IMR-90 (cell line): ENCODE results near the gene AGPAT3. TPM values are rescaled to one million over a fixed set of nuclear protein-coding genes. Genes with fewer than 3 reads are reported as not detected.
"Not testable (repeated sequence)": the region's sequence is repeated elsewhere in the genome, so short reads cannot be mapped to it uniquely, and the experiment has no call there.

Experiments used
- ATAC-seq: fragments of 200-7000 bp; cut with Tn5 transposase; 2 replicates; pipeline ENCODE4 v1.9.1; 2020; ENCODE audit warnings: low read depth, mild to moderate bottlenecking, moderate library complexity
- BruUV-seq: library from RNA; stranded (reverse); fragments of 400-500 nt; replicated peaks from 2 replicates; lab custom pipeline; 2021; lab: Mats Ljungman, UMichigan
- CTCF ChIA-PET: fragments of 300-600 bp; formaldehyde crosslinking; extraction: SDS; loops from one replicate; lab custom pipeline; 2021; ENCODE audit warnings: antibody characterized with exemption; lab: Yijun Ruan, JAX
- POLR2A ChIA-PET: fragments of 300-600 bp; sonication (Branson Sonifier 250); formaldehyde crosslinking; loops from one replicate; lab custom pipeline; 2022; ENCODE audit warnings: antibody characterized with exemption; ENCODE audit not compliant: unreplicated experiment; lab: Charles Lee
- DNase-seq: peaks from one replicate; pipeline ENCODE4 v3.0.0; 2013
- H2AFZ ChIP-seq: replicated peaks from 2 replicates; pipeline ENCODE3; 2013; ENCODE audit warnings: low read length, mild to moderate bottlenecking; ENCODE audit not compliant: poor library complexity
- H2AK5ac ChIP-seq: 2 replicates; pipeline ENCODE4 v1.6.1; 2013; ENCODE audit warnings: low read depth, low read length, inconsistent platforms
- H2AK9ac ChIP-seq: replicated peaks from 2 replicates; pipeline ENCODE3; 2013; ENCODE audit warnings: mild to moderate bottlenecking, low read depth, low read length, moderate library complexity; ENCODE audit not compliant: poor library complexity
- H2BK120ac ChIP-seq: 2 replicates; pipeline ENCODE4 v1.6.1; 2013; ENCODE audit warnings: low read depth, low read length, inconsistent platforms
- H2BK15ac ChIP-seq: 3 replicates; pipeline ENCODE4 v1.6.1; 2013; ENCODE audit warnings: low read depth, low read length, inconsistent platforms
- H2BK20ac ChIP-seq: 2 replicates; pipeline ENCODE4 v1.6.1; 2013; ENCODE audit warnings: low read depth, mild to moderate bottlenecking, inconsistent platforms, low read length, moderate library complexity
- H2BK5ac ChIP-seq: 2 replicates; pipeline ENCODE4 v1.6.1; 2013; ENCODE audit warnings: mild to moderate bottlenecking, low read depth, low read length, inconsistent platforms; ENCODE audit not compliant: poor library complexity, severe bottlenecking
- H3K14ac ChIP-seq: replicated peaks from 2 replicates; pipeline ENCODE4 v1.6.1; 2013; ENCODE audit warnings: low read depth, low read length, inconsistent platforms
- H3K18ac ChIP-seq: 2 replicates; pipeline ENCODE4 v1.6.1; 2013; ENCODE audit warnings: low read depth, low read length, control low read depth
- H3K23ac ChIP-seq: 2 replicates; pipeline ENCODE4 v1.6.1; 2013; ENCODE audit warnings: low read depth, low read length, inconsistent platforms
- H3K27ac ChIP-seq: 2 replicates; pipeline ENCODE4 v1.5.1; 2013; ENCODE audit warnings: mild to moderate bottlenecking, control low read depth, low read length; ENCODE audit not compliant: insufficient read depth
- H3K27me3 ChIP-seq: 2 replicates; pipeline ENCODE4 v1.6.1; 2013; ENCODE audit warnings: low read length; ENCODE audit not compliant: control insufficient read depth, insufficient read depth
- H3K36me3 ChIP-seq: 2 replicates; pipeline ENCODE4 v1.6.1; 2013; ENCODE audit warnings: low read length, mixed read lengths; ENCODE audit not compliant: control insufficient read depth, insufficient read depth
- H3K4ac ChIP-seq: 2 replicates; pipeline ENCODE4 v1.6.1; 2013; ENCODE audit warnings: low read depth, low read length, inconsistent platforms
- H3K4me1 ChIP-seq: 2 replicates; pipeline ENCODE4 v1.6.1; 2013; ENCODE audit warnings: low read length, mixed read lengths; ENCODE audit not compliant: control insufficient read depth, insufficient read depth
- H3K4me2 ChIP-seq: 2 replicates; pipeline ENCODE4 v1.6.1; 2013; ENCODE audit warnings: low read depth, mild to moderate bottlenecking, control low read depth, low read length, moderate library complexity
- H3K4me3 ChIP-seq: 2 replicates; pipeline ENCODE4 v1.5.1; 2013; ENCODE audit warnings: low read depth, mild to moderate bottlenecking, control low read depth, low read length, moderate library complexity; ENCODE audit not compliant: insufficient read depth
- H3K56ac ChIP-seq: 2 replicates; pipeline ENCODE4 v1.6.1; 2013; ENCODE audit warnings: low read length, inconsistent platforms; ENCODE audit not compliant: insufficient read depth; ENCODE audit errors: extremely low read depth
- H3K79me1 ChIP-seq, 2 experiments: 2 replicates each; pipeline ENCODE4 v1.6.1; 2013; ENCODE audit warnings: low read length in 2 of 2, inconsistent platforms in 1 of 2, low read depth in 1 of 2
- H3K9ac ChIP-seq: 2 replicates; pipeline ENCODE4 v1.6.1; 2013; ENCODE audit warnings: low read depth, low read length, control low read depth
- H3K9me1 ChIP-seq: 2 replicates; pipeline ENCODE4 v1.6.1; 2013; ENCODE audit warnings: low read length, inconsistent platforms; ENCODE audit not compliant: insufficient read depth
- H3K9me3 ChIP-seq: 2 replicates; pipeline ENCODE4 v1.6.1; 2013; ENCODE audit warnings: low read length; ENCODE audit not compliant: control insufficient read depth, insufficient read depth
- H4K20me1 ChIP-seq: 2 replicates; pipeline ENCODE4 v1.6.1; 2013; ENCODE audit warnings: low read length, inconsistent platforms; ENCODE audit not compliant: insufficient read depth
- H4K5ac ChIP-seq: 2 replicates; pipeline ENCODE4 v1.6.1; 2013; ENCODE audit warnings: mild to moderate bottlenecking, low read depth, low read length, control low read depth
- H4K8ac ChIP-seq, 2 experiments: 2 replicates each; pipeline ENCODE4 v1.6.1; 2013; ENCODE audit warnings: low read depth in 2 of 2, low read length in 2 of 2, control low read depth in 1 of 2, inconsistent platforms in 1 of 2
- H4K91ac ChIP-seq: 2 replicates; pipeline ENCODE4 v1.6.1; 2013; ENCODE audit warnings: low read depth, low read length, inconsistent platforms; ENCODE audit not compliant: insufficient read depth
- WGBS, 2 experiments: methylation state at CpG; one replicate each; pipeline versions ENCODE4 v1.1.5 to v1.1.7; 2013; ENCODE audit warnings: missing lambda C conversion rate in 2 of 2; ENCODE audit not compliant: insufficient read length in 1 of 2; ENCODE audit errors: extremely low coverage in 2 of 2; 5-methylcytosine and 5-hydroxymethylcytosine counted together
- dilution Hi-C: fragments of 300-500 bp; cut with HindIII; formaldehyde crosslinking; loops from one replicate; pipeline ENCODE4 v1.14.3; 2018; ENCODE audit warnings: low sequenced_read_pairs; ENCODE audit not compliant: unreplicated experiment
- in situ Hi-C: fragments of 300-500 bp; cut with MboI; formaldehyde crosslinking; loops from 3 replicates; pipeline ENCODE4 v1.14.3; 2019; ENCODE audit warnings: low sequenced_read_pairs, inconsistent platforms, mixed read lengths
- intact Hi-C: fragments of 100-400 bp; cut with micrococcal nuclease; formaldehyde crosslinking; loops from 2 replicates; pipeline ENCODE4 v1.10.0; 2022
- polyA plus RNA-seq, 3 experiments: library from polyadenylated mRNA; depleted of rRNA; stranded (reverse); fragments of >200 nt; gene quantifications; 2 replicates each; pipeline ENCODE4 v1.2.3, GENCODE V29; 2012; ENCODE audit warnings: low replicate concordance in 1 of 3
- total RNA-seq: library from RNA; depleted of rRNA; stranded (reverse); fragments of >200 nt; gene quantifications from 2 replicates; pipeline ENCODE4 v1.2.3, GENCODE V29; 2012

AGPAT3 gene
- total and polyA plus RNA-seq, 2 of the 4 experiments (the other 2 are of a cell fraction), result 27.1 to 38.7 TPM

DNA sequence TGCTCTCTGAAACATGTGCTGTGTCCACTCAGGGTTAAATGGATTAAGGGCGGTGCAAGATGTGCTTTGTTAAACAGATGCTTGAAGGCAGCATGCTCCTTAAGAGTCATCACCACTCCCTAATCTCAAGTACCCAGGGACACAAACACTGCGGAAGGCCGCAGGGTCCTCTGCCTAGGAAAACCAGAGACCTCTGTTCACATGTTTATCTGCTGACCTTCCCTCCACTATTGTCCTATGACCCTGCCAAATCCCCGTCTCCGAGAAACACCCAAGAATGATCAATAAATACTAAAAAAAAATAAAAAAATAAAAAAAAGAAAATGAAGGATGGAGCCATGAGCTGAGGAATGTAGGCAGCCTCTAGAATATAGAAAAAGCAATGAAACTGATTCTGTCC lies 42.3 kb upstream of the AGPAT3 start:
- POLR2A ChIA-PET, in situ Hi-C loops: not testable (repeated sequence)

More for the DNA sequence above, 42.3 kb upstream of the AGPAT3 start:
- no CpG with 5 or more reads among the region's 5 CpGs for WGBS, 2 experiments
- H3K18ac ChIP-seq, H2AK9ac ChIP-seq, DNase-seq, H3K4me2 ChIP-seq, H3K27me3 ChIP-seq, H3K79me1 ChIP-seq, H2AFZ ChIP-seq, H3K4ac ChIP-seq, H3K56ac ChIP-seq, dilution Hi-C loops, H2BK20ac ChIP-seq, H3K14ac ChIP-seq, H3K36me3 ChIP-seq, H3K4me1 ChIP-seq, H4K91ac ChIP-seq, H2AK5ac ChIP-seq, intact Hi-C loops, H4K5ac ChIP-seq, H2BK120ac ChIP-seq, H3K9me1 ChIP-seq, BruUV-seq, H4K20me1 ChIP-seq, H3K23ac ChIP-seq, H3K27ac ChIP-seq, H2BK15ac ChIP-seq, CTCF ChIA-PET, H2BK5ac ChIP-seq, H3K9ac ChIP-seq, H3K9me3 ChIP-seq, H3K4me3 ChIP-seq, H4K8ac ChIP-seq, ATAC-seq: not testable (repeated sequence)
